ENCODE results near the gene PXN. TPM values are rescaled to one million over a fixed set of nuclear protein-coding genes. Genes with fewer than 3 reads are reported as not detected.

PXN gene
- total RNA-seq, 1 donor from 2014 or later = 8.2 TPM

DNA sequence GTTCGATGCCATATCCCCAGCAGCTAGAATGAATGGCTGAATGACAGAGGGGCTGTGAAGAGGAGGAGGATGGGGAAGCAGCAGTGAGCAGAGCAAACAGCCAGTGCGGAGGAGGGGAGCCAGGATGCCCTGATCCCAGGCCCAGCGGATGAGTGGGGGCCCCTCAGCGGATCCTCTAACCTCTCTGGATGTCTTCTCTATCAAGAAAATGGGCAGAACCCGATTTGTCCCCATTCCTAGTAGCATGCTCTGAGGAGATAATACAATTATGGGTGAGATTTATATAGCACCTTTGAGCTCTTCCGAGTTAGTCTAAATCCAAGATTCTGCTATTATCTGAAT, 34.6 kb downstream of the PXN start:
- Mint-ChIP-seq H3K36me3 (no peaks in the 10 kb centered on the region), H3K27ac (peak overlapping the region; percentile 94), H3K4me1 (peaks cover 87% of the 10 kb centered on the region), H3K27me3 (ENCODE audit: insufficient read depth, low read depth) (peaks cover 4% of the 10 kb centered on the region), H3K9me3 (no peaks in the 10 kb centered on the region), H3K4me3 (peak overlapping the region; percentile 57)
- Histone ChIP-seq H3F3A (ENCODE audit: low read depth) (peaks cover 54% of the 10 kb centered on the region), H3K4me2 (peak overlapping the region; percentile 72), H2AFZ (replicated peaks) (no peak overlapping the region), H3K79me2 (ENCODE audit: low read depth) (peaks cover 13% of the 10 kb centered on the region), H3K4me3 (no peak overlapping the region), H4K20me1 (ENCODE audit: low read depth) (peaks cover 78% of the 10 kb centered on the region), H3K9me3 (ENCODE audit: low read depth) (no peaks in the 10 kb centered on the region), H3K9ac (no peak overlapping the region), H3K27me3 (no peaks in the 10 kb centered on the region), H3K4me1 (peaks cover 63% of the 10 kb centered on the region), H3K27ac (peak overlapping the region; percentile 63), H3K36me3 (no peaks in the 10 kb centered on the region)
- TF ChIP-seq EZH2phosphoT487 (IDR thresholded peaks at IDR 0.05) = no peak
- TF ChIP-seq, protein P1, sequence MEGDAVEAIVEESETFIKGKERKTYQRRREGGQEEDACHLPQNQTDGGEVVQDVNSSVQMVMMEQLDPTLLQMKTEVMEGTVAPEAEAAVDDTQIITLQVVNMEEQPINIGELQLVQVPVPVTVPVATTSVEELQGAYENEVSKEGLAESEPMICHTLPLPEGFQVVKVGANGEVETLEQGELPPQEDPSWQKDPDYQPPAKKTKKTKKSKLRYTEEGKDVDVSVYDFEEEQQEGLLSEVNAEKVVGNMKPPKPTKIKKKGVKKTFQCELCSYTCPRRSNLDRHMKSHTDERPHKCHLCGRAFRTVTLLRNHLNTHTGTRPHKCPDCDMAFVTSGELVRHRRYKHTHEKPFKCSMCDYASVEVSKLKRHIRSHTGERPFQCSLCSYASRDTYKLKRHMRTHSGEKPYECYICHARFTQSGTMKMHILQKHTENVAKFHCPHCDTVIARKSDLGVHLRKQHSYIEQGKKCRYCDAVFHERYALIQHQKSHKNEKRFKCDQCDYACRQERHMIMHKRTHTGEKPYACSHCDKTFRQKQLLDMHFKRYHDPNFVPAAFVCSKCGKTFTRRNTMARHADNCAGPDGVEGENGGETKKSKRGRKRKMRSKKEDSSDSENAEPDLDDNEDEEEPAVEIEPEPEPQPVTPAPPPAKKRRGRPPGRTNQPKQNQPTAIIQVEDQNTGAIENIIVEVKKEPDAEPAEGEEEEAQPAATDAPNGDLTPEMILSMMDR (IDR thresholded peaks at IDR 0.05) = no peak
- TF ChIP-seq EZH2 (IDR thresholded peaks at IDR 0.05) = no peak
- no peak for DNase-seq (ENCODE audit: low spot score)

DNA sequence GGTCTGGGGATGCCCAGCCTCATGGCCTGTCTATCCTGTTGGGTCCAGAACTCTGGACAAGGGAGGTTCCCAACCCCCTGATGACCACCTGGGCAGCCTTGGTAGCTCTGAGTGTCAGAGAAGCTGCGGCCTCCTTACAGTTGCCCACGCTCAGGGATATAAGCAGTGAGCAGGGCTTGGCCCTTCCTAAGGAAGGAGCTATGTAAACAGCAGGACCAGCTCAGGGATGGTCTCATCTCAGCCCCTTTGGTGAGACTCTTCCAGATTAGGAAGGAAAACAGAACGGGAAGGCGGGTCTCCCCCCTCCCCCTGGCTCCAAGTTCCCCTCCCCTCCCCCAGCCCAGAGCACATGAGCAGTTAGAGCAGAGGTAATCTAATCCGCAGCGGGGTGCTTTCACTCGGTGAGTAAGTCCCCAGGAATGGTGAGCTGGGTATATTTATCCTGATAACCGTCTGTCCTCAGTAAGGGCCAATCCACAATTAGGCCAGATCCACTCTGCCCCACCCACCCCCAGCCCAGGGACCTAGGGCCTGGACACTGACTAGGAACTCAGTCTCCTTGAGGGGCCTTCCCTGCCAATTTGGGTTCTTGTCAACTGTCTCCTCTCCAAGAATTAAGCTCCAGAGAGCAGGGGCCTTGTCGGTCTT, 35.1 kb downstream of the PXN start:
- Histone ChIP-seq H3K9me3 (ENCODE audit: low read depth) (no peaks in the 10 kb centered on the region), H3K79me2 (ENCODE audit: low read depth) (peaks cover 13% of the 10 kb centered on the region), H3K4me1 (peaks cover 64% of the 10 kb centered on the region), H2AFZ (replicated peaks) (no peak overlapping the region), H3K9ac (no peak overlapping the region), H4K20me1 (ENCODE audit: low read depth) (peaks cover 78% of the 10 kb centered on the region), H3K36me3 (no peaks in the 10 kb centered on the region), H3K27ac (peak overlapping the region; percentile 63), H3K4me2 (peak overlapping the region; percentile 72), H3F3A (ENCODE audit: low read depth) (peaks cover 58% of the 10 kb centered on the region), H3K4me3 (no peak overlapping the region), H3K27me3 (no peaks in the 10 kb centered on the region)
- H3K4me1 Mint-ChIP-seq = peaks cover 87% of the 10 kb centered on the region
- H3K27me3 Mint-ChIP-seq (ENCODE audit: insufficient read depth, low read depth) = peaks cover 4% of the 10 kb centered on the region
- TF ChIP-seq EZH2 (IDR thresholded peaks at IDR 0.05) = no peak
- TF ChIP-seq, protein P1 (IDR thresholded peaks at IDR 0.05) = no peak
- TF ChIP-seq EZH2phosphoT487 (IDR thresholded peaks at IDR 0.05) = no peak
- H3K27ac Mint-ChIP-seq = peak overlapping the region; percentile 94
- peak overlapping the region; percentile 57 for H3K4me3 Mint-ChIP-seq
- peak; percentile 94 for DNase-seq (ENCODE audit: low spot score)
- no peaks in the 10 kb centered on the region for H3K9me3 Mint-ChIP-seq
- no peaks in the 10 kb centered on the region for H3K36me3 Mint-ChIP-seq

DNA sequence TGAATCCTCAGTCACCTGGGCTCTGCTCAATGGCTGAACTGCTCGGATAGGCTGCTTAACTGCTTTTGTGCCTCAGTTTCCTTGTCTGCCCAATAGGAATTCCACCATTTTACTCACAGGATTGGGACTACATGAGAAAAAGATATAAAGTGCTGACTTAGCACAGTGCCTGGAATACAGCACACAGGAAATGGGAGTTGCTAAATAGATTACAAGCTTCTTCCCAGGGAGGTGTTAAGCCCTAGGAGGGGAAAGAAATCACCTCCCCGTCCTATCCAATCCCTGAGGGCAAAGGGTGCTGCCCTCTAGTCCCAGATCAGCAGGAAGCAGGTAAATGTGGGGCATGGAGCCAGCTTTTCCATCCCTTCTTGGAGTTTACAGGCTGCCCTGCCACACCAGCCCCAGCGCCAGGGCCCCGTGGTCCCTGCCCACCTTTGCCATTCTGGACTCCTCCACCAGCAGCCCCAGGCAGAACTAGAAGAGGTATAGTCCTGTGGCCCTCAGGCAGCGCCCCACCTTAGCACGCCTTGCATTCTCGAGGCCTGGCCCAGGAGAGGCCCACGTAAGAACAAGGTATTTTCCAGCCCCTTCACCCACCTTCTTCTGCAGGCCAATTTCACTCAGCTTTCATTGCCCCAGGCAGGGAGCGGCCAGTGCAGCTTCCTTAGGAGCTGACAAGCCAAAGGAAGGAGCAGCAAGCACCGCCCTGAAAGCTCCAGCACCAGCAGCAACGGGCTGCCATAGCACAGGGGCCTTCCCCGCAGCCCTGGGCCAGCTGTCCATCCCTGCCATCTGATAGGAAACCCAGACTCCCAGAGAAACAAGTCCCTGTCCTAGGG, 35.8 kb downstream of the PXN start:
- Histone ChIP-seq H3K9ac (no peak overlapping the region), H3K36me3 (no peaks in the 10 kb centered on the region), H3K4me2 (peak overlapping the region; percentile 72), H2AFZ (replicated peaks) (no peak overlapping the region), H3K9me3 (ENCODE audit: low read depth) (no peaks in the 10 kb centered on the region), H3K4me3 (no peak overlapping the region), H4K20me1 (ENCODE audit: low read depth) (peaks cover 78% of the 10 kb centered on the region), H3K27ac (peak overlapping the region; percentile 63), H3F3A (ENCODE audit: low read depth) (peaks cover 61% of the 10 kb centered on the region), H3K79me2 (ENCODE audit: low read depth) (peaks cover 12% of the 10 kb centered on the region), H3K27me3 (no peaks in the 10 kb centered on the region), H3K4me1 (peaks cover 64% of the 10 kb centered on the region)
- peak overlapping the region; percentile 94 for H3K27ac Mint-ChIP-seq
- no peak for TF ChIP-seq EZH2phosphoT487 (IDR thresholded peaks at IDR 0.05)
- no peak for TF ChIP-seq EZH2 (IDR thresholded peaks at IDR 0.05)
- TF ChIP-seq, protein P1 (IDR thresholded peaks at IDR 0.05) = no peak
- H3K4me3 Mint-ChIP-seq = peak overlapping the region; percentile 57
- peaks cover 85% of the 10 kb centered on the region for H3K4me1 Mint-ChIP-seq
- no peaks in the 10 kb centered on the region for H3K9me3 Mint-ChIP-seq
- H3K27me3 Mint-ChIP-seq (ENCODE audit: insufficient read depth, low read depth) = peaks cover 6% of the 10 kb centered on the region
- H3K36me3 Mint-ChIP-seq = no peaks in the 10 kb centered on the region
- peak; percentile 33 for DNase-seq (ENCODE audit: low spot score)
